Mesothelial cell of epicardium (in vitro differentiated cells): ENCODE data around the gene KRT3. TPM values are rescaled to one million over a fixed set of nuclear protein-coding genes. Genes with fewer than 3 reads are reported as not detected.

Source experiments
- DNase-seq, 2 experiments: peaks; one replicate each; pipeline ENCODE4 v3.0.0; 2021; ENCODE audit warnings: low spot score in 2 of 2; ENCODE audit not compliant: unreplicated experiment in 2 of 2
- H3K27ac Mint-ChIP-seq: 2 replicates; pipeline ENCODE4 v1.8.0; 2021; ENCODE audit warnings: mixed read lengths
- H3K27me3 Mint-ChIP-seq: 2 replicates; pipeline ENCODE4 v1.8.0; 2021; ENCODE audit warnings: low read depth, mixed read lengths
- H3K36me3 Mint-ChIP-seq: 2 replicates; pipeline ENCODE4 v1.8.0; 2021; ENCODE audit warnings: mixed read lengths
- H3K4me1 Mint-ChIP-seq: 2 replicates; pipeline ENCODE4 v1.8.0; 2021; ENCODE audit warnings: mixed read lengths
- H3K4me3 Mint-ChIP-seq: 2 replicates; pipeline ENCODE4 v1.8.0; 2021; ENCODE audit warnings: mild to moderate bottlenecking, moderate library complexity, mixed read lengths
- H3K9me3 Mint-ChIP-seq: 2 replicates; pipeline ENCODE4 v1.8.0; 2021; ENCODE audit warnings: mixed read lengths
- CTCF ChIP-seq: fragments of 200-600 bp; sonication (generic); IDR thresholded peaks from one replicate; pipeline ENCODE4 v1.5.0; 2021; ENCODE audit warnings: antibody characterized with exemption; ENCODE audit not compliant: unreplicated experiment
- total RNA-seq: library from RNA; stranded (reverse); gene quantifications from 3 replicates; pipeline ENCODE4 v1.2.1, GENCODE V29; 2021

The KRT3 gene
- total RNA-seq, 1 donor from 2014 or later = 0.78 TPM

- DNase-seq = no peak
- H3K27me3 Mint-ChIP-seq = peaks cover 74% of the 10 kb centered on the region
- no peak overlapping the region for H3K27ac Mint-ChIP-seq
- no peak for TF ChIP-seq CTCF
- no peaks in the 10 kb centered on the region for H3K9me3 Mint-ChIP-seq
- H3K36me3 Mint-ChIP-seq = no peaks in the 10 kb centered on the region
- H3K4me1 Mint-ChIP-seq = no peaks in the 10 kb centered on the region
- H3K4me3 Mint-ChIP-seq = no peak overlapping the region
Observed at GRCh38 chr12:52769946-52770345, 26.0 kb downstream of the KRT3 start.

- no peaks in the 10 kb centered on the region for H3K4me1 Mint-ChIP-seq
- no peak overlapping the region for H3K27ac Mint-ChIP-seq
- H3K9me3 Mint-ChIP-seq = no peaks in the 10 kb centered on the region
- H3K27me3 Mint-ChIP-seq = peaks cover 75% of the 10 kb centered on the region
- DNase-seq = no peak
- no peaks in the 10 kb centered on the region for H3K36me3 Mint-ChIP-seq
- H3K4me3 Mint-ChIP-seq = no peak overlapping the region
- no peak for TF ChIP-seq CTCF
Observed at GRCh38 chr12:52769354-52769753, 26.6 kb downstream of the KRT3 start.

- H3K4me1 Mint-ChIP-seq = no peaks in the 10 kb centered on the region
- TF ChIP-seq CTCF = no peak
- H3K36me3 Mint-ChIP-seq = no peaks in the 10 kb centered on the region
- peaks cover 76% of the 10 kb centered on the region for H3K27me3 Mint-ChIP-seq
- no peaks in the 10 kb centered on the region for H3K9me3 Mint-ChIP-seq
- H3K27ac Mint-ChIP-seq = no peak overlapping the region
- DNase-seq = no peak
- no peak overlapping the region for H3K4me3 Mint-ChIP-seq
Observed at GRCh38 chr12:52768479-52769200, 27.3 kb downstream of the KRT3 start.

- DNase-seq = no peak
- no peaks in the 10 kb centered on the region for H3K9me3 Mint-ChIP-seq
- no peak overlapping the region for H3K4me3 Mint-ChIP-seq
- H3K27ac Mint-ChIP-seq = no peak overlapping the region
- H3K27me3 Mint-ChIP-seq = peaks cover 65% of the 10 kb centered on the region
- H3K36me3 Mint-ChIP-seq = no peaks in the 10 kb centered on the region
- no peaks in the 10 kb centered on the region for H3K4me1 Mint-ChIP-seq
- TF ChIP-seq CTCF = no peak
Observed at GRCh38 chr12:52767427-52767826, 28.5 kb downstream of the KRT3 start.

GRCh38 chr12:52767020-52767379 is 28.9 kb downstream of the KRT3 start:
- Mint-ChIP-seq H3K27me3 (peaks cover 61% of the 10 kb centered on the region), H3K4me3 (no peak overlapping the region)
- TF ChIP-seq CTCF = no peak

More at GRCh38 chr12:52767020-52767379, 28.9 kb downstream of the KRT3 start:
- no peak for DNase-seq
- no peaks in the 10 kb centered on the region for H3K4me1 Mint-ChIP-seq
- no peak overlapping the region for H3K27ac Mint-ChIP-seq
- no peaks in the 10 kb centered on the region for H3K36me3 Mint-ChIP-seq
- H3K9me3 Mint-ChIP-seq = no peaks in the 10 kb centered on the region
